ENCODE measurements around the gene IGFL4. TPM values are rescaled to one million over a fixed set of nuclear protein-coding genes. Genes with fewer than 3 reads are reported as not detected.

Gene IGFL4
- total and polyA plus RNA-seq, 2 of the 4 experiments (the other 2 are of a cell fraction): not detected

DNA sequence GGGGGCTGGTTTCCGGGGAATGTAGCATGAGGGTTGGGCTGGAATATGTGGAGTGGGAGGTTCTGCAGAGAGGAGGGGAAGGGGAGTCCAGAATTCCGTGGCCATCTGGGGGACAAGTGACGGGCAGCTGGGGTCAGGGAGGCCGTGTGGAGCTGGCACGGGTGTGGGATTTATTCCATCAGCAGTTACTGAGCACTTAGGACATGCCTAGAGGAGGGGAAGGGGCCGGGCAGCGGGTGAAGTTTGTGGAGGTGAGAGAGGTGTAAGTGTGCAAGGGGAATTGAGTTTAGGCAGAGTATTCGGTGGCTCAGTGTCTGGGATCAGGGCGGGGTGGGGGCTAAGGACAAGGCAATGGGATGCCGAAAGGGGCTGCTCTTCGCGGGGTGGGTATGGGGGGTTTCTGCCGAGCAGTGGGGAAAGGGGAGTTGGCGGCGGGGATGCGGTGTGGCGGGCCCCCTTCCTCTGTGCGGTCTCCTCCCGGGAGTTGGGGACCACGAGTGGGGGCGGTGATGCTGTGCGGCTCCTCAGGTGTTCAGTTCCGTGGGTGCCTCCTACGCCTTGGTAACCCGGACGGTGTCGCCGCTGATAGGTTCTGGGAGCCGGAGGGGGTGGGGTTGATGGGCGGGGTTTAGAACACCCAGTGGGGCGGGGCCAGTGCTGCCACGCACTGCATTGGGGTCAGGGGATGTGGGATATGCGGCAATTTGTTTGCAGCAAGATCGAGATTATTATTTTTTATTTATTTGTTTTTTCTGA lies 40.1 kb downstream of the IGFL4 start:
- H4K5ac ChIP-seq (ENCODE audit: low read depth, low read length): no peak overlapping the region
- H3K18ac ChIP-seq (ENCODE audit: low read depth, low read length): no peak overlapping the region
- H2AK5ac ChIP-seq (ENCODE audit: low read depth, low read length): no peak overlapping the region
- H4K20me1 ChIP-seq (ENCODE audit: insufficient read depth, low read length): peaks cover 5% of the 10 kb centered on the region; the same call in 1 of the 2 replicates
- no peaks in the 10 kb centered on the region for H3K27me3 ChIP-seq (ENCODE audit: control insufficient read depth, insufficient read depth, low read length)
- dilution Hi-C loops (cut with HindIII; ENCODE audit: low sequenced_read_pairs, unreplicated experiment) (no loop called here), in situ Hi-C loops (cut with MboI; ENCODE audit: low sequenced_read_pairs) (no loop called here), intact Hi-C loops (cut with micrococcal nuclease) (no loop called here)
- ChIA-PET CTCF (no interaction called here), POLR2A (ENCODE audit: unreplicated experiment) (no interaction called here)
- H3K23ac ChIP-seq (ENCODE audit: low read depth, low read length): 0 out of 2 replicates have a peak overlapping the region, but pooled peaks have one; percentile 15
- H3K9me1 ChIP-seq (ENCODE audit: insufficient read depth, low read length): peaks cover 9% of the 10 kb centered on the region
- DNase-seq: no peak
- peaks cover 14 to 37% of the 10 kb centered on the region in 2 experiments for H3K79me1 ChIP-seq (ENCODE audit: low read depth in 1 of 2, low read length in 2 of 2)
- H3K9ac ChIP-seq (ENCODE audit: low read depth, low read length): no peak overlapping the region
- no peak overlapping the region for H2BK15ac ChIP-seq (ENCODE audit: low read depth, low read length)
- H3K4me3 ChIP-seq (ENCODE audit: insufficient read depth, low read depth, low read length): no peak overlapping the region
- H2BK20ac ChIP-seq (ENCODE audit: low read depth, low read length): no peak overlapping the region
- H3K4me1 ChIP-seq (ENCODE audit: control insufficient read depth, insufficient read depth, low read length): peaks cover 2% of the 10 kb centered on the region
- H2AK9ac ChIP-seq (replicated peaks; ENCODE audit: low read depth, low read length, poor library complexity): peak overlapping the region; percentile 81
- no peaks in the 10 kb centered on the region for H3K9me3 ChIP-seq (ENCODE audit: control insufficient read depth, insufficient read depth, low read length)
- no peak overlapping the region; the same call in 1 of the 2 replicates for H3K4me2 ChIP-seq (ENCODE audit: low read depth, low read length)
- peak overlapping the region; percentile 56 for H2AFZ ChIP-seq (replicated peaks; ENCODE audit: low read length, poor library complexity)
- no peak overlapping the region for H3K56ac ChIP-seq (ENCODE audit: extremely low read depth, insufficient read depth, low read length)
- TF ChIP-seq NFE2L2 (IDR thresholded peaks at IDR 0.05; ENCODE audit: low read depth, low read length) (no peak), CEBPB (IDR thresholded peaks at IDR 0.05; ENCODE audit: low read depth, low read length) (no peak), POLR2A (IDR thresholded peaks at IDR 0.05; ENCODE audit: low read depth, low read length) (no peak), BHLHE40 (IDR thresholded peaks at IDR 0.05; ENCODE audit: low read depth, low read length) (no peak), RFX5 (IDR thresholded peaks at IDR 0.05; ENCODE audit: low read depth, low read length) (no peak)
- TF ChIP-seq, protein P1, sequence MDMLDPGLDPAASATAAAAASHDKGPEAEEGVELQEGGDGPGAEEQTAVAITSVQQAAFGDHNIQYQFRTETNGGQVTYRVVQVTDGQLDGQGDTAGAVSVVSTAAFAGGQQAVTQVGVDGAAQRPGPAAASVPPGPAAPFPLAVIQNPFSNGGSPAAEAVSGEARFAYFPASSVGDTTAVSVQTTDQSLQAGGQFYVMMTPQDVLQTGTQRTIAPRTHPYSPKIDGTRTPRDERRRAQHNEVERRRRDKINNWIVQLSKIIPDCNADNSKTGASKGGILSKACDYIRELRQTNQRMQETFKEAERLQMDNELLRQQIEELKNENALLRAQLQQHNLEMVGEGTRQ (IDR thresholded peaks at IDR 0.05; ENCODE audit: low read depth, low read length): no peak
- TF ChIP-seq, protein P2, sequence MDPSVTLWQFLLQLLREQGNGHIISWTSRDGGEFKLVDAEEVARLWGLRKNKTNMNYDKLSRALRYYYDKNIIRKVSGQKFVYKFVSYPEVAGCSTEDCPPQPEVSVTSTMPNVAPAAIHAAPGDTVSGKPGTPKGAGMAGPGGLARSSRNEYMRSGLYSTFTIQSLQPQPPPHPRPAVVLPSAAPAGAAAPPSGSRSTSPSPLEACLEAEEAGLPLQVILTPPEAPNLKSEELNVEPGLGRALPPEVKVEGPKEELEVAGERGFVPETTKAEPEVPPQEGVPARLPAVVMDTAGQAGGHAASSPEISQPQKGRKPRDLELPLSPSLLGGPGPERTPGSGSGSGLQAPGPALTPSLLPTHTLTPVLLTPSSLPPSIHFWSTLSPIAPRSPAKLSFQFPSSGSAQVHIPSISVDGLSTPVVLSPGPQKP (IDR thresholded peaks at IDR 0.05; ENCODE audit: borderline replicate concordance, low read depth, low read length): no peak
- ATAC-seq (ENCODE audit: low read depth): peak; percentile 63
- peak overlapping the region in 1 of 2 experiments; percentile 25; a peak in 1 of 4 replicates for H4K8ac ChIP-seq (ENCODE audit: low read depth in 2 of 2, low read length in 2 of 2)
- H2BK5ac ChIP-seq (ENCODE audit: low read depth, low read length, poor library complexity, severe bottlenecking): no peak overlapping the region
- WGBS, 2 experiments (ENCODE audit: extremely low coverage in 2 of 2, insufficient read length in 1 of 2): 17% methylated on average over 6 of the region's 34 CpGs; no CpG with 5 or more reads in 1 of the 2 experiments
- peaks cover 9% of the 10 kb centered on the region; the same call in 1 of the 2 replicates for H3K36me3 ChIP-seq (ENCODE audit: control insufficient read depth, insufficient read depth, low read length)
- H3K14ac ChIP-seq (replicated peaks; ENCODE audit: low read depth, low read length): no peak overlapping the region
- H3K27ac ChIP-seq (ENCODE audit: insufficient read depth, low read length): no peak overlapping the region
- H2BK120ac ChIP-seq (ENCODE audit: low read depth, low read length): no peak overlapping the region
- no TSS peak for BruUV-seq (replicated peaks)
- no peak overlapping the region for H3K4ac ChIP-seq (ENCODE audit: low read depth, low read length)
- H4K91ac ChIP-seq (ENCODE audit: insufficient read depth, low read depth, low read length): no peak overlapping the region
